K562 (cell line): Measurements from ENCODE around the gene BCL2L13. TPM values are rescaled to one million over a fixed set of nuclear protein-coding genes. Genes with fewer than 3 reads are reported as not detected.

Experiments used
- ARID1B ChIP-seq: fragments of 450-650 bp; IDR thresholded peaks from 2 replicates; pipeline ENCODE4 v1.6.1; 2016; ENCODE audit warnings: antibody characterized with exemption, mild to moderate bottlenecking, inconsistent platforms
- BACH1 ChIP-seq: fragments of 200-800 bp; sonication (Bioruptor generic); IDR thresholded peaks from 2 replicates; pipeline ENCODE4 v1.6.1; 2016; ENCODE audit warnings: missing genetic modification characterization, missing compliant biosample characterization
- ERF ChIP-seq: fragments of 450-650 bp; formaldehyde crosslinking; IDR thresholded peaks from 2 replicates; pipeline ENCODE4 v1.4.0; 2020; ENCODE audit warnings: mild to moderate bottlenecking, mixed read lengths
- GABPA ChIP-seq: fragments of 200-800 bp; sonication (Bioruptor generic); conservative IDR thresholded peaks from 2 replicates; pipeline ENCODE4 v1.6.1; 2016; ENCODE audit warnings: low read depth, missing genetic modification characterization, missing compliant biosample characterization
- KLF16 ChIP-seq: IDR thresholded peaks from 2 replicates; pipeline ENCODE4 v1.6.1; 2016; ENCODE audit warnings: antibody characterized with exemption
- MEIS2 ChIP-seq: fragments of 450-650 bp; IDR thresholded peaks from 2 replicates; pipeline ENCODE4 v1.6.1; 2014; ENCODE audit warnings: mild to moderate bottlenecking; ENCODE audit not compliant: partially characterized antibody
- MGA ChIP-seq: fragments of 450-650 bp; IDR thresholded peaks from 2 replicates; pipeline ENCODE4 v1.6.1; 2016; ENCODE audit warnings: mild to moderate bottlenecking, moderate library complexity
- NEUROD1 ChIP-seq: fragments of 150-350 bp; IDR thresholded peaks from 2 replicates; pipeline ENCODE4 v1.6.1; 2014; ENCODE audit warnings: borderline replicate concordance, low read length, low read depth; ENCODE audit not compliant: partially characterized antibody
- NONO ChIP-seq, 2 experiments: fragments of 200-400 bp in 1 of 2; fragments of 450-650 bp in 1 of 2; formaldehyde crosslinking in 1 of 2; IDR thresholded peaks; 2 replicates each; pipeline ENCODE4 v1.6.1; 2017; ENCODE audit warnings: low read depth in 2 of 2, mild to moderate bottlenecking in 2 of 2, moderate library complexity in 2 of 2, low read length in 1 of 2
- NR2C1 ChIP-seq, 2 experiments: fragments of 450-650 bp; IDR thresholded peaks; 2 replicates each; pipeline ENCODE4 v1.6.1; 2017; ENCODE audit warnings: mild to moderate bottlenecking in 2 of 2, antibody characterized with exemption in 1 of 2, inconsistent platforms in 1 of 2, missing compliant biosample characterization in 1 of 2, missing genetic modification characterization in 1 of 2
- SETDB1 ChIP-seq: IDR thresholded peaks from one replicate; pipeline ENCODE4 v1.6.1; 2012; ENCODE audit warnings: low read length, control low read depth, inconsistent platforms
- SMC3 ChIP-seq: conservative IDR thresholded peaks from 2 replicates; pipeline ENCODE4 v1.6.1; 2011; ENCODE audit warnings: low read depth, low read length, improper control_type of control experiment; ENCODE audit not compliant: insufficient read depth
- TBL1XR1 ChIP-seq, 2 experiments: IDR thresholded peaks; 2 replicates each; pipeline ENCODE4 v1.6.1; 2012; ENCODE audit warnings: improper control_type of control experiment in 2 of 2, low read length in 2 of 2, mild to moderate bottlenecking in 1 of 2
- ZNF311 ChIP-seq: fragments of 250-450 bp; sonication (Bioruptor Pico); IDR thresholded peaks from 2 replicates; pipeline ENCODE4 v1.4.0; 2020; ENCODE audit warnings: mild to moderate bottlenecking, moderate library complexity
- polyA plus RNA-seq, 8 experiments: library from polyadenylated mRNA; depleted of rRNA in 4 of 8; stranded (reverse) in 5 of 8; unstranded in 3 of 8; fragments of >200 nt; fragmentation: Nextera tagmentation in 2 of 8; fragmentation: Illumina TruSeq in 1 of 8; extraction: Ambion mirVana in 2 of 8; extraction: Trizol in 1 of 8; gene quantifications; 2 replicates each; pipeline versions ENCODE4 v1.2.1 to v1.2.3, GENCODE V29; 2011 to 2014; ENCODE audit warnings: inconsistent platforms in 1 of 8, missing spikeins in 1 of 8
- total RNA-seq, 7 experiments: library from RNA; depleted of rRNA in 6 of 7; stranded (reverse); fragments of >200 nt in 6 of 7; fragmentation: Illumina TruSeq in 2 of 7; extraction: Trizol in 2 of 7; gene quantifications; 2 replicates each; pipeline versions ENCODE4 v1.2.1 to v1.2.3, GENCODE V29; 2011 to 2021; ENCODE audit warnings: low replicate concordance in 1 of 7
- TF ChIP-seq, protein P1 (sequence below): sonication (generic); formaldehyde crosslinking; IDR thresholded peaks from 2 replicates; pipeline ENCODE4 v1.8.0; 2022; ENCODE audit warnings: missing genetic modification reagents, mild to moderate bottlenecking, borderline replicate concordance

The BCL2L13 gene
- total and polyA plus RNA-seq, 9 of the 15 experiments (the other 6 are each of a cell fraction or from before 2014, with no cell fraction given): 41.5 to 63.4 (median 56.5) TPM

DNA sequence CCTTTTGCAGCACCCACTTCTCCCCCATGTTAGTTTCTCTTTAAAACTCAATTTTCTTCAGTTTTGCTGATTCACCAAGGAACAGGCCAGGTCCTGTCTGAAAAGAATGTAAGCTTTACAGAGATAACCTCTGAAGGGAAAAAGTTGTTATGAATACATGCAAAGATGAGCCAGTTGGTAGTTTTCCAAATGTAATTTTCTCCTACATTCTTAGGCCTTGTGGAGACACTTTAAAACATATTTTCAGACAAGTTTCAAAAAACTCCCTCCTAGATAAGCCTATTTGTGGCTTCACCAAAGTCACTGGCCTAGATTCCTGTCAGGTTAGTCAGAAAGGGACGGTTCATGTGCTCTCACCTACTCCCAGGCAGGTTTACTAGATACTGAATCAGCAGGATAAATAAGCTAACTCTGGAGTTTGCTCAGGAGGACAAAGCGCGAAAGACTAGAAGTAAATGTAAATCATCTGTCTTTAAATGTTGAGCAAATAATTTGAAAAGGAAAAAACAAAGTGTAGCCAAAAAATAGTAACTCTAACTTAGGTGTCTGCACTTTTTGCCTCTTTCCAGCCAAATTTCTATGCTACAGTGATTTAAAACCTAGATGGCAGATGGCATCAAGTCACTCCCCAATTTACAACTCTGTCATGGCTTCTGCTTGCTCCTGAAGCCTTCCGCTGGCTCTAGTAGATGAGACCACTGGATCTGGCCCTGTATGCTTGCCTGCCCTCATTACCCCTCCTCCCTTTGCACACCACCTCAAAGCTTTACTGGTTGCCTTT lies 5.2 kb upstream of the BCL2L13 start (continued):
- peak; percentile 42; the same call in 1 of the 2 replicates for TF ChIP-seq MGA
- no peak for TF ChIP-seq SETDB1
- peak; percentile 73 for TF ChIP-seq BACH1
- no peak for TF ChIP-seq GABPA (tag)
- 0 out of 4 replicates have a peak, but pooled peaks of 1 of the 2 experiments have one; percentile 36 for TF ChIP-seq TBL1XR1 (IDR thresholded peaks at IDR 0.05; ENCODE audit: low read length in 2 of 2)
- TF ChIP-seq MEIS2: peak; percentile 25
- TF ChIP-seq NR2C1 (IDR thresholded peaks at IDR 0.05): no peak
- peak; percentile 4; the same call in 1 of the 2 replicates for TF ChIP-seq NR2C1 (tag; IDR thresholded peaks at IDR 0.05)
- TF ChIP-seq ERF (CRISPR knock-in tag): no peak
- TF ChIP-seq ARID1B: peak; percentile 82
- 0 out of 2 replicates have a peak, but pooled peaks have one; percentile 45 for TF ChIP-seq ZNF311 (CRISPR knock-in tag)
- peak; percentile 43 for TF ChIP-seq NEUROD1
- TF ChIP-seq NONO (IDR thresholded peaks at IDR 0.05; ENCODE audit: low read depth in 2 of 2, low read length in 1 of 2): 0 out of 4 replicates have a peak, but pooled peaks of 1 of the 2 experiments have one; percentile 23
- no peak for TF ChIP-seq SMC3
- peak; percentile 27; the same call in 1 of the 2 replicates for TF ChIP-seq KLF16
- TF ChIP-seq, protein P1, sequence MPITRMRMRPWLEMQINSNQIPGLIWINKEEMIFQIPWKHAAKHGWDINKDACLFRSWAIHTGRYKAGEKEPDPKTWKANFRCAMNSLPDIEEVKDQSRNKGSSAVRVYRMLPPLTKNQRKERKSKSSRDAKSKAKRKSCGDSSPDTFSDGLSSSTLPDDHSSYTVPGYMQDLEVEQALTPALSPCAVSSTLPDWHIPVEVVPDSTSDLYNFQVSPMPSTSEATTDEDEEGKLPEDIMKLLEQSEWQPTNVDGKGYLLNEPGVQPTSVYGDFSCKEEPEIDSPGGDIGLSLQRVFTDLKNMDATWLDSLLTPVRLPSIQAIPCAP: no peak
